IPS-NIHi7 (cell line): ENCODE data around the gene RIMKLB.
"Not testable (repeated sequence)": the region's sequence is repeated elsewhere in the genome, so short reads cannot be mapped to it uniquely, and the experiment has no call there.

Experiments used
- DNase-seq: peaks from one replicate; pipeline ENCODE4 v3.0.0; 2012; ENCODE audit warnings: mixed read lengths; ENCODE audit errors: extremely low spot score

RIMKLB gene

GRCh38 chr12:8818526-8818925 lies 120.7 kb downstream of the RIMKLB start:
- no peak for DNase-seq

DNA sequence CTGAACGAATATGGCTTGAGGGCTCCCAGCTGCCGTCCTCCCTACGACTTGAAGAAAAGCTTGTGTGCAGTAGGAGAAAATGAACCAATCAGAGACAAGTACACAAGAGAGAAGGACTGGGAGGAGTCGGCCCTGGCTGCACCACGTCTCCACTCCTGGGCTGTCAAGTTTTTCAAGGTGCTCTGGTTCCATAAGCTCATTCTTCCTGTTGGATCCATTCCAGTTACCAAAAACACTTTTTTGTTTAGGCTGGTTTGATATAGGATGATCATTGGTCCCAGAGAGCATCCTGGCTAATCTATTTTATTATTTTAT lies 121.8 kb downstream of the RIMKLB start:
- peak; percentile 52 for DNase-seq

GRCh38 chr12:8820676-8821407 lies 123.1 kb downstream of the RIMKLB start:
- DNase-seq: not testable (repeated sequence)

DNA sequence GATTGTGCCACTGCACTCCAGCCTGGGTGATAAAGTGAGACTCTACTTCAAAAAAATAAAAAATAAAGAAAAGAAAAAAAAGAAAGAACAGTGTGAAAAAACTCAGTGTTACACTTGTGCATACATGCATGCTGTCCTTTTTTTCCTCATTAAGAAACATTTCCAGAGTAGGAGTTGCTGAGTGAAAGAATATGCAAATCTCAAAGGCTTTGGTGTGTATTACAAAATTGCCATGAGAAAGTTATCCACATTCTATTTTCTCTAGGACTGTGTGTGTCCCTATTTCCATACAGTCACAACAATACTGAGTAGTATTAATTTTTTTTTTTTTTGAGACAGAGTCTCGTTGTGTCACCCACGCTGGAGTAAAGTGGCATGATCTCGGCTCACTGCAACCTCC lies 123.8 kb downstream of the RIMKLB start:
- no peak for DNase-seq

DNA sequence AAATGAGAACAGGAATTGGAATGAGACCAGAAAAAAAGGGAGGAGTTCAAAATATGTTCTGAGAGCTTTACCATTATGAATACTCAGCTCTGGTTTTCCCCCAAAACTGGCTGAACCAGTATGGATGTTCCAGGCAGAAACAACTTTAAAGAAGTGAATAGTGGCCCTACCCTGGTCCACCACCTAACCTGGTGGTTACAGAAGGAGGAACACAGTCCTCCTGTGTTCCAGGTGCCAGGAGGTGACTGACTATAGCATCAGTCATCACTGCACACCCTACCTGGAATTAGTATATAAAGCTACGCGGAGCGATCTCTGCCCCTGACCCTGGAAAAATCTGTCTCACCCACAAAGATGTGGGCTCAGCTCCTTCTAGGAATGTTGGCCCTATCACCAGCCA lies 124.5 kb downstream of the RIMKLB start, which contains the start of gene A2ML1:
A2ML1 (plus strand) TSS at position 324 of the 400 bp plus-strand sequence; CDS start at position 355, 31 bp downstream.
- DNase-seq: no peak

GRCh38 chr12:8823565-8824300 lies 125.9 kb downstream of the RIMKLB start:
- DNase-seq: peak; percentile 80

DNA sequence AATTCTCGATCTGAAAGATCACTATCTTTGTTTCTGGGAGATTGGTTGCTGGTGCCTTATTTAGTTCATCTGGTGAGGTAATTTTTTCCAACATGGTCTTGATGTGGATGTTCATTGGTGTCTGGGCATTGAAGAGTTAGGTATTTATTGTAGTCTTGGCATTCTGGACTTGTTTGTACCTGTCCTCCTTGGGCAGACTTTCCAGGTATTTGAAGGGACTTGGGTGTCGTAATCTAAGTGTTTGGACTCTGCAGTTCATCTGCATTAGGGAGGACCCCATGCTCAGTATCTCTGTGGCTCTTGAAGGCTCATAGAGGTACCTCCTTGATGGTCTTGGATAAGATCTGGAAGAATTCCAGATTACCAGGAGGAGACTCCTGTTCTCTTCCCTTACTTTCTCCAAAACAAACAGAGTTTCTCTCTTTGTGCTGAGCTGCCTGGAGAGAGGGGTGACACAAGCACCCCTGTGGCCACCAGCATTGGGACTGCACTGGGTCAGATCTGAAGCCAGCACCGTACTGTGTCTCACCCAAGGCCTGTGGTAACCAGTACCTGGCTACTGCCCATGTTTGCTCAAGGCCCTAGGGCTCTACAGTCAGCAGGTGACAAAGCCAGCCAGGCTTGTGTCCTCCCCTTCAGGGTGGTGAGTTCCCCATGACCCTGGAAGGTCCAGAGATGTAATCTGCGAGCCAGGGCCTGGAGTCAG lies 129.9 kb downstream of the RIMKLB start:
- DNase-seq: no peak

- DNase-seq: no peak
These were observed 130.7 kb downstream of the RIMKLB start for GRCh38 chr12:8828257-8829124.

DNA sequence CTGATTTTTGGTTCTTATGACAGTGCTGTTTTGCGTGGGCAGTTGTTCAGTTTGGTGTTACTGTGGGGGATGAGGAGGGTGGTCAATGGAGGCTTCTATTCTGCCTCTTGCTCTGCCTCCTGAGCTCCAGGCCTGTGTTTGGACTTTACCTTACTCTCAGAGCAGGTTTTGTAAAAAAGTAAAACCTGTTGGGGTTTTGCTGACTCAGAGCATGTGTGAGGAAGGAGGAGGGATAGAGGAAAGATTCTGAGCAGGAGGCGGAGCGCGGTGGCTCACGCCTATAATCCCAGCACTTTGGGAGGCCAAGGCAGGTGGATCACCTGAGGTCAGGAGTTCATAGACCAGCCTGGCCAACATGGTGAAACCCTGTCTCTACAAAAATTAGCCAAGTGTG lies 131.3 kb downstream of the RIMKLB start:
- no peak for DNase-seq

GRCh38 chr12:8829621-8830020 lies 131.8 kb downstream of the RIMKLB start:
- DNase-seq: no peak

GRCh38 chr12:8831116-8831515 lies 133.3 kb downstream of the RIMKLB start:
- no peak for DNase-seq

DNA sequence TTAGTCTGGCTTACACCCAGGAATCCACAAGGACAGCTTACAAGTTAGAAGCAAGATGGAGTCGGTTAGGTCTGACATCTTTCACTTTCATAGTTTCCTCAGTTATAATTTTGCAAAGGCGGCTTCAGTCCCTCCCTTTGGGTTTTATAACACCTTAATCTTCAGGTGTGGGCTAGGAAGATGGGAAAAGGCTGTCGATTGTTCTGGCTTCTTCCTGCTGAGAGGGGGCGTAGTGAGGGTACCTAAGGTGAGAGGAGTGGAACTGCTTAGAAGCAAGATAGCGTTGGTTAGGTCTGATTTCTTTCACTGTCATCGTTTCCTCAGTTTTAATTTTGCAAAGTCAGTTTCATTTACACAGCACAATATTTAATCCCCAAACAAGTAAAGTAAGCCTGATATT lies 134.7 kb downstream of the RIMKLB start:
- DNase-seq: no peak
